Measurements from ENCODE around the gene USP48. TPM values are rescaled to one million over a fixed set of nuclear protein-coding genes. Genes with fewer than 3 reads are reported as not detected.

Gene USP48
- total and polyA plus RNA-seq, 2 of the 4 experiments (the other 2 are of a cell fraction) = 24.7 to 25.0 TPM

DNA sequence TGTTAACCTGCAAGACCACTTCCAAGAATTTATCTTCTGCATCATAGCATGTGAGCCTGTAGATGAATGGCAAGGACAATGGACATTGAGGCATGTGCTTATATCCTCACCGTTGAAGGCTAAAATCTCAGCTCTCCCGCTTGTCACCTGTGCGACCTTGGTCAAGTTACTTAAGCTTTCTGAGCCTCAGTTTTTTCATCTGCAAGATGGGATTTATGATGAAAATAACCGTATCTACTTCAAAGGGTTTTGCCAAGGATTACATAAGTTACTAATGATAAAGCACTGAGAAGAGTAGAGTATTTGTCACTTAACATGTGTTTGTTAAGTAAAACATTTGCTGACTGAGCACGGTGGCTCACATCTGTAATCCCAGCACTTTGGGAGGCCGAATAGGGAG is 128.7 kb downstream of the USP48 start:
- Histone ChIP-seq H3K18ac (ENCODE audit: low read depth, low read length) (no peak overlapping the region), H2AFZ (replicated peaks; ENCODE audit: low read length, poor library complexity) (no peak overlapping the region), H2AK5ac (ENCODE audit: low read depth, low read length) (no peak overlapping the region), H3K9me1 (ENCODE audit: insufficient read depth, low read length) (0 out of 2 replicates have a peak, but pooled peaks cover 5% of the 10 kb centered on the region), H2BK20ac (ENCODE audit: low read depth, low read length) (no peak overlapping the region), H2AK9ac (replicated peaks; ENCODE audit: low read depth, low read length, poor library complexity) (no peak overlapping the region), H3K27me3 (ENCODE audit: control insufficient read depth, insufficient read depth, low read length) (peaks cover 48% of the 10 kb centered on the region), H4K5ac (ENCODE audit: low read depth, low read length) (no peak overlapping the region), H3K4me3 (ENCODE audit: insufficient read depth, low read depth, low read length) (no peak overlapping the region), H3K14ac (replicated peaks; ENCODE audit: low read depth, low read length) (no peak overlapping the region), H2BK5ac (ENCODE audit: low read depth, low read length, poor library complexity, severe bottlenecking) (no peak overlapping the region), H4K91ac (ENCODE audit: insufficient read depth, low read depth, low read length) (no peak overlapping the region), H3K23ac (ENCODE audit: low read depth, low read length) (no peak overlapping the region), H3K27ac (ENCODE audit: insufficient read depth, low read length) (no peak overlapping the region), H2BK120ac (ENCODE audit: low read depth, low read length) (no peak overlapping the region), H3K4ac (ENCODE audit: low read depth, low read length) (no peak overlapping the region), H3K4me1 (ENCODE audit: control insufficient read depth, insufficient read depth, low read length) (peaks cover 3% of the 10 kb centered on the region; the same call in 1 of the 2 replicates), H3K36me3 (ENCODE audit: control insufficient read depth, insufficient read depth, low read length) (no peaks in the 10 kb centered on the region), H2BK15ac (ENCODE audit: low read depth, low read length) (no peak overlapping the region), H3K79me1 (ENCODE audit: low read depth in 1 of 2, low read length in 2 of 2) (no peaks in the 10 kb centered on the region), H3K9me3 (ENCODE audit: control insufficient read depth, insufficient read depth, low read length) (no peaks in the 10 kb centered on the region), H4K20me1 (ENCODE audit: insufficient read depth, low read length) (peaks cover 9% of the 10 kb centered on the region; the same call in 1 of the 2 replicates), H3K4me2 (ENCODE audit: low read depth, low read length) (no peak overlapping the region), H3K56ac (ENCODE audit: extremely low read depth, insufficient read depth, low read length) (no peak overlapping the region), H4K8ac (ENCODE audit: low read depth in 2 of 2, low read length in 2 of 2) (no peak overlapping the region), H3K9ac (ENCODE audit: low read depth, low read length) (no peak overlapping the region)
- dilution Hi-C loops (cut with HindIII; ENCODE audit: low sequenced_read_pairs, unreplicated experiment) (no loop called here), intact Hi-C loops (cut with micrococcal nuclease) (loop anchor here (10.0 kb wide), 2 partner anchors 119 to 399 kb away; no protein-coding TSS in a partner anchor), in situ Hi-C loops (cut with MboI; ENCODE audit: low sequenced_read_pairs) (loop anchor here (10.0 kb wide), 2 partner anchors 279 to 399 kb away; no protein-coding TSS in a partner anchor)
- no CpG with 5 or more reads among the region's 6 CpGs for WGBS, 2 experiments (ENCODE audit: extremely low coverage in 2 of 2, insufficient read length in 1 of 2)
- no TSS peak for BruUV-seq (replicated peaks)
- no peak for ATAC-seq (ENCODE audit: low read depth)
- ChIA-PET POLR2A (ENCODE audit: unreplicated experiment) (no interaction called here), CTCF (no interaction called here)
- TF ChIP-seq, protein P1, sequence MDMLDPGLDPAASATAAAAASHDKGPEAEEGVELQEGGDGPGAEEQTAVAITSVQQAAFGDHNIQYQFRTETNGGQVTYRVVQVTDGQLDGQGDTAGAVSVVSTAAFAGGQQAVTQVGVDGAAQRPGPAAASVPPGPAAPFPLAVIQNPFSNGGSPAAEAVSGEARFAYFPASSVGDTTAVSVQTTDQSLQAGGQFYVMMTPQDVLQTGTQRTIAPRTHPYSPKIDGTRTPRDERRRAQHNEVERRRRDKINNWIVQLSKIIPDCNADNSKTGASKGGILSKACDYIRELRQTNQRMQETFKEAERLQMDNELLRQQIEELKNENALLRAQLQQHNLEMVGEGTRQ (IDR thresholded peaks at IDR 0.05; ENCODE audit: low read depth, low read length) = no peak
- TF ChIP-seq MAFK (IDR thresholded peaks at IDR 0.05; ENCODE audit: low read depth, low read length) (no peak), CHD1 (IDR thresholded peaks at IDR 0.05; ENCODE audit: low read depth, low read length) (no peak), SMC3 (IDR thresholded peaks at IDR 0.05; ENCODE audit: low read depth, low read length) (no peak), MAZ (IDR thresholded peaks at IDR 0.05; ENCODE audit: borderline replicate concordance, low read depth, low read length) (no peak), NFE2L2 (IDR thresholded peaks at IDR 0.05; ENCODE audit: low read depth, low read length) (no peak), POLR2A (IDR thresholded peaks at IDR 0.05; ENCODE audit: low read depth, low read length) (no peak), MXI1 (IDR thresholded peaks at IDR 0.05; ENCODE audit: borderline replicate concordance, low read depth, low read length) (no peak), CEBPB (IDR thresholded peaks at IDR 0.05; ENCODE audit: low read depth, low read length) (no peak), FOS (IDR thresholded peaks at IDR 0.05; ENCODE audit: low read depth, low read length) (no peak), BHLHE40 (IDR thresholded peaks at IDR 0.05; ENCODE audit: low read depth, low read length) (no peak), RFX5 (IDR thresholded peaks at IDR 0.05; ENCODE audit: low read depth, low read length) (no peak), RAD21 (IDR thresholded peaks at IDR 0.05; ENCODE audit: low read length) (no peak), RCOR1 (IDR thresholded peaks at IDR 0.05; ENCODE audit: insufficient replicate concordance, low read length) (no peak)
- TF ChIP-seq, protein P2, sequence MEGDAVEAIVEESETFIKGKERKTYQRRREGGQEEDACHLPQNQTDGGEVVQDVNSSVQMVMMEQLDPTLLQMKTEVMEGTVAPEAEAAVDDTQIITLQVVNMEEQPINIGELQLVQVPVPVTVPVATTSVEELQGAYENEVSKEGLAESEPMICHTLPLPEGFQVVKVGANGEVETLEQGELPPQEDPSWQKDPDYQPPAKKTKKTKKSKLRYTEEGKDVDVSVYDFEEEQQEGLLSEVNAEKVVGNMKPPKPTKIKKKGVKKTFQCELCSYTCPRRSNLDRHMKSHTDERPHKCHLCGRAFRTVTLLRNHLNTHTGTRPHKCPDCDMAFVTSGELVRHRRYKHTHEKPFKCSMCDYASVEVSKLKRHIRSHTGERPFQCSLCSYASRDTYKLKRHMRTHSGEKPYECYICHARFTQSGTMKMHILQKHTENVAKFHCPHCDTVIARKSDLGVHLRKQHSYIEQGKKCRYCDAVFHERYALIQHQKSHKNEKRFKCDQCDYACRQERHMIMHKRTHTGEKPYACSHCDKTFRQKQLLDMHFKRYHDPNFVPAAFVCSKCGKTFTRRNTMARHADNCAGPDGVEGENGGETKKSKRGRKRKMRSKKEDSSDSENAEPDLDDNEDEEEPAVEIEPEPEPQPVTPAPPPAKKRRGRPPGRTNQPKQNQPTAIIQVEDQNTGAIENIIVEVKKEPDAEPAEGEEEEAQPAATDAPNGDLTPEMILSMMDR (conservative IDR thresholded peaks at IDR 0.05; ENCODE audit: low read depth, low read length) = no peak
- TF ChIP-seq, protein P3, sequence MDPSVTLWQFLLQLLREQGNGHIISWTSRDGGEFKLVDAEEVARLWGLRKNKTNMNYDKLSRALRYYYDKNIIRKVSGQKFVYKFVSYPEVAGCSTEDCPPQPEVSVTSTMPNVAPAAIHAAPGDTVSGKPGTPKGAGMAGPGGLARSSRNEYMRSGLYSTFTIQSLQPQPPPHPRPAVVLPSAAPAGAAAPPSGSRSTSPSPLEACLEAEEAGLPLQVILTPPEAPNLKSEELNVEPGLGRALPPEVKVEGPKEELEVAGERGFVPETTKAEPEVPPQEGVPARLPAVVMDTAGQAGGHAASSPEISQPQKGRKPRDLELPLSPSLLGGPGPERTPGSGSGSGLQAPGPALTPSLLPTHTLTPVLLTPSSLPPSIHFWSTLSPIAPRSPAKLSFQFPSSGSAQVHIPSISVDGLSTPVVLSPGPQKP (IDR thresholded peaks at IDR 0.05; ENCODE audit: borderline replicate concordance, low read depth, low read length) = no peak
- no peak for DNase-seq

Data from IMR-90 (cell line).